ENCODE data around the gene TNFRSF13B. TPM values are rescaled to one million over a fixed set of nuclear protein-coding genes. Genes with fewer than 3 reads are reported as not detected.

TNFRSF13B gene
- total RNA-seq, 4 donors from 2014 or later = 9.2 TPM; not detected in 3

DNA sequence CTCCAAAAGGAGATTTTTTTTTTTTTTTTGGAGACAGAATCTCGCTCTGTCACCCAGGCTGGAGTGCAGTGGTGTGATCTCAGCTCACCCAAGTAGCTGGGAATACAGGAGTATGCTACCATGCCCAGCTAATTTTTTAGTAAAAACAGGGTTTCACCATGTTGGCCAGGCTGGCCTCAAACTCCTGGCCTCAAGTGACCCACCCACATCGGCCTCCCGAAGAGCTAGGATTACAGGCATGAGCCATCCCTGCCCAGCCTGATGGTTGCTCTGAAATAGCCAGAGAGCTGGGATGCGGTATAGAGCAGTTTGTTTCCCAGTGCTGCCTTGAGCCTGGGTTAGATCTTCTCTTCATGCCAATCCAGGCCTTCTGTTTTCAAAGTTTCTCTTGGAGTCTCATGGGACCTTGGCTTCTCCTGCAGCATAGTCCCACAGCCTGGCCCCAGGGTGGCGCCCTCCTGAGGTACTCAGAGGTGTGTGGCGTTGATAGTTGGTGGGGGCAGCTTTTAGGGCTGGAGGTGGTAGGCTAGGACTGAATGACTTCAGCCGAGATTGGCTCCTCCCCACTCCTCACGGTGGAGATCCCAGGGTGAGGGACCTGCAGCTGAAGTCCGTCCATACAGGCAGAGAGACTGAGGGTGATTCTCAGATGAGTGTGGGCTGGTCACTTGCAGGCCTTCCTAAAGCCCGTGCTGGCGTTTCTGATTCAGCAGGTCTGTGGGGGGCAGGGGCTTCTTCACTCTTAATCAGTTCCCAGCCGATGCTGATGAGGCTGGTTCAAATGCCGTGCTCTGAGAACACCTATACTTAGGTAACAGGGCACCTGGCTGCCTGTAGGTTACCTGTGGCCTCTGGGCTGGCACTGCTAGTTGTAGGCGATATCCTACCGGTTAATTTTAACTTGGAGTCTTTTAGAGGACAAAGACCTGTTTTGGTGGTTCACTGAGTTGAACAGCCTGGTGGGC is 52.0 kb downstream of the TNFRSF13B start:
- WGBS, 2 donors (ENCODE audit: low coverage in 1 of 2) = 87 to 90% methylated on average over 3 to 15 of the region's 15 CpGs
- in situ Hi-C loops (cut with MboI; ENCODE audit: low pct_ligation_motif_present in 1 of 4, low pct_unique_long_range_greater_than_20kb in 1 of 4, low sequenced_read_pairs in 3 of 4) = no loop called here
- Histone ChIP-seq H3K9me3 (no peaks in the 10 kb centered on the region), H3K27me3 (no peaks in the 10 kb centered on the region), H3K4me3 (no peak overlapping the region), H3K36me3 (no peaks in the 10 kb centered on the region), H3K27ac (no peak overlapping the region), H3K4me1 (peaks cover 0 to 5% (median 0%) of the 10 kb centered on the region in 4 donors)
- TF ChIP-seq EP300 (IDR thresholded peaks at IDR 0.05; ENCODE audit: low read depth) = no peak
- DNase-seq = peak; percentile 1
- intact Hi-C loops (cut with DNase I; ENCODE audit: low total_unique reads) = no loop called here

GRCh38 chr17:16918443-16918842 is 53.5 kb downstream of the TNFRSF13B start:
- no peaks in the 10 kb centered on the region for H3K36me3 ChIP-seq
- H3K4me3 ChIP-seq = no peak overlapping the region
- H3K9me3 ChIP-seq = no peaks in the 10 kb centered on the region
- DNase-seq = peak; percentile 8
- intact Hi-C loops (cut with DNase I; ENCODE audit: low total_unique reads) (no loop called here), in situ Hi-C loops (cut with MboI; ENCODE audit: low pct_ligation_motif_present in 1 of 4, low pct_unique_long_range_greater_than_20kb in 1 of 4, low sequenced_read_pairs in 3 of 4) (no loop called here)
- peaks cover 0 to 5% (median 0%) of the 10 kb centered on the region in 4 donors for H3K4me1 ChIP-seq
- TF ChIP-seq POLR2AphosphoS5 (IDR thresholded peaks at IDR 0.05) (no peak), EP300 (IDR thresholded peaks at IDR 0.05; ENCODE audit: low read depth) (no peak), POLR2A (IDR thresholded peaks at IDR 0.05) (no peak)
- no peaks in the 10 kb centered on the region for H3K27me3 ChIP-seq
- 34 to 37% methylated on average over 5 to 6 of the region's 6 CpGs for WGBS, 2 donors (ENCODE audit: low coverage in 1 of 2)
- no peak overlapping the region for H3K27ac ChIP-seq

- in situ Hi-C loops (cut with MboI; ENCODE audit: low pct_ligation_motif_present in 1 of 4, low pct_unique_long_range_greater_than_20kb in 1 of 4, low sequenced_read_pairs in 3 of 4) (no loop called here), intact Hi-C loops (cut with DNase I; ENCODE audit: low total_unique reads) (no loop called here)
- Histone ChIP-seq H3K9me3 (no peaks in the 10 kb centered on the region), H3K4me3 (no peak overlapping the region), H3K27ac (no peak overlapping the region), H3K4me1 (peaks cover 0 to 5% (median 0%) of the 10 kb centered on the region in 4 donors), H3K36me3 (no peaks in the 10 kb centered on the region), H3K27me3 (no peaks in the 10 kb centered on the region)
- no peak for TF ChIP-seq POLR2A (IDR thresholded peaks at IDR 0.05)
- no peak for TF ChIP-seq POLR2AphosphoS5 (IDR thresholded peaks at IDR 0.05)
- TF ChIP-seq EP300 (IDR thresholded peaks at IDR 0.05; ENCODE audit: low read depth) = no peak
- TF ChIP-seq, protein P1, sequence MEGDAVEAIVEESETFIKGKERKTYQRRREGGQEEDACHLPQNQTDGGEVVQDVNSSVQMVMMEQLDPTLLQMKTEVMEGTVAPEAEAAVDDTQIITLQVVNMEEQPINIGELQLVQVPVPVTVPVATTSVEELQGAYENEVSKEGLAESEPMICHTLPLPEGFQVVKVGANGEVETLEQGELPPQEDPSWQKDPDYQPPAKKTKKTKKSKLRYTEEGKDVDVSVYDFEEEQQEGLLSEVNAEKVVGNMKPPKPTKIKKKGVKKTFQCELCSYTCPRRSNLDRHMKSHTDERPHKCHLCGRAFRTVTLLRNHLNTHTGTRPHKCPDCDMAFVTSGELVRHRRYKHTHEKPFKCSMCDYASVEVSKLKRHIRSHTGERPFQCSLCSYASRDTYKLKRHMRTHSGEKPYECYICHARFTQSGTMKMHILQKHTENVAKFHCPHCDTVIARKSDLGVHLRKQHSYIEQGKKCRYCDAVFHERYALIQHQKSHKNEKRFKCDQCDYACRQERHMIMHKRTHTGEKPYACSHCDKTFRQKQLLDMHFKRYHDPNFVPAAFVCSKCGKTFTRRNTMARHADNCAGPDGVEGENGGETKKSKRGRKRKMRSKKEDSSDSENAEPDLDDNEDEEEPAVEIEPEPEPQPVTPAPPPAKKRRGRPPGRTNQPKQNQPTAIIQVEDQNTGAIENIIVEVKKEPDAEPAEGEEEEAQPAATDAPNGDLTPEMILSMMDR (IDR thresholded peaks at IDR 0.05) = no peak
- peak; percentile 6 for DNase-seq
- 83 to 90% methylated on average over 5 to 7 of the region's 7 CpGs for WGBS, 2 donors (ENCODE audit: low coverage in 1 of 2)
These were observed 54.1 kb downstream of the TNFRSF13B start for GRCh38 chr17:16917671-16918394.

DNA sequence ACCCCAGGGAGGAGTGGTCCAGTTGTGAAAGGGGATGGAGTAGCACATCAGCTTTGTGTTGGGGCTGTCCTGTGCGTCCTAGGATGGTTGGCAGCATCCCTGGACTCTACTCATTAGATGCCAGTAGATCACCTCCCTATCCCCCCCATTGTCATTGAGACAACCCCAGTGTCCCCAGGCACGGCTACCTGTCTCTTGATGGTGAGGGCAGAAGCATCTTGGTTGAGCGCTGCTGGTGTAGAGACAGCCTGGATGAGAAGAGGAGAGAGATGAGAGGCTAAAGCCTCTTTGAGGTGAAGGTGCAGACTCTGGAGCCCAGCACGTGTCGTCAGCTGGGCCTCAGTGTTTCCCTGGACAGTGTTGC is 55.4 kb downstream of the TNFRSF13B start:
- no peaks in the 10 kb centered on the region for H3K27me3 ChIP-seq
- H3K9me3 ChIP-seq = no peaks in the 10 kb centered on the region
- in situ Hi-C loops (cut with MboI; ENCODE audit: low pct_ligation_motif_present in 1 of 4, low pct_unique_long_range_greater_than_20kb in 1 of 4, low sequenced_read_pairs in 3 of 4) (no loop called here), intact Hi-C loops (cut with DNase I; ENCODE audit: low total_unique reads) (no loop called here)
- TF ChIP-seq, protein P1 (IDR thresholded peaks at IDR 0.05) = no peak
- TF ChIP-seq POLR2A (IDR thresholded peaks at IDR 0.05) (no peak), POLR2AphosphoS5 (IDR thresholded peaks at IDR 0.05) (no peak), EP300 (IDR thresholded peaks at IDR 0.05; ENCODE audit: low read depth) (no peak)
- H3K4me1 ChIP-seq = peaks cover 0 to 5% (median 0%) of the 10 kb centered on the region in 4 donors
- no peak overlapping the region for H3K4me3 ChIP-seq
- no peak overlapping the region for H3K27ac ChIP-seq
- H3K36me3 ChIP-seq = no peaks in the 10 kb centered on the region
- WGBS, 2 donors (ENCODE audit: low coverage in 1 of 2) = 76% methylated on average over 5 of the region's 5 CpGs; no CpG with 5 or more reads in 1 of the 2 donors
- no peak for DNase-seq
